Posterior vena cava (tissue), 2 donors: ENCODE measurements around the gene ZNF425. TPM values are rescaled to one million over a fixed set of nuclear protein-coding genes. Genes with fewer than 3 reads are reported as not detected.

Source experiments
- DNase-seq: peaks from one replicate; pipeline ENCODE4 v3.0.0-alpha.2; 2020; ENCODE audit warnings: low spot score
- intact Hi-C, 2 donors: fragments of 100-400 bp; cut with DNase I; formaldehyde crosslinking; loops; one replicate each; pipeline versions ENCODE4 v1.14.1 to v1.14.2; 2022 to 2023
- total RNA-seq, 2 donors: library from RNA; stranded (reverse); fragmentation: NEBNext Ultra II Directional; extraction: Animal tissue kit (Norgen Biotek cat#: 25700); gene quantifications; one replicate each; pipeline ENCODE4 v1.2.1, GENCODE V29; 2021
- donor health status: DM: yes; HTN: yes; CAD: no.
- donor health status: DM: yes; HTN: yes; CAD: no.

ZNF425 gene
- total RNA-seq, 2 donors from 2014 or later, result 0.97 to 1.7 TPM

- intact Hi-C loops, result no loop called here
- DNase-seq, result no peak
Measured at GRCh38 chr7:149136118-149136517, 10.0 kb upstream of the ZNF425 start.

- DNase-seq, result no peak
- intact Hi-C loops, result no loop called here
Measured at GRCh38 chr7:149133028-149133710, 7.0 kb upstream of the ZNF425 start.

GRCh38 chr7:149130572-149131198 is 4.6 kb upstream of the ZNF425 start:
- intact Hi-C loops, result no loop called here

DNA sequence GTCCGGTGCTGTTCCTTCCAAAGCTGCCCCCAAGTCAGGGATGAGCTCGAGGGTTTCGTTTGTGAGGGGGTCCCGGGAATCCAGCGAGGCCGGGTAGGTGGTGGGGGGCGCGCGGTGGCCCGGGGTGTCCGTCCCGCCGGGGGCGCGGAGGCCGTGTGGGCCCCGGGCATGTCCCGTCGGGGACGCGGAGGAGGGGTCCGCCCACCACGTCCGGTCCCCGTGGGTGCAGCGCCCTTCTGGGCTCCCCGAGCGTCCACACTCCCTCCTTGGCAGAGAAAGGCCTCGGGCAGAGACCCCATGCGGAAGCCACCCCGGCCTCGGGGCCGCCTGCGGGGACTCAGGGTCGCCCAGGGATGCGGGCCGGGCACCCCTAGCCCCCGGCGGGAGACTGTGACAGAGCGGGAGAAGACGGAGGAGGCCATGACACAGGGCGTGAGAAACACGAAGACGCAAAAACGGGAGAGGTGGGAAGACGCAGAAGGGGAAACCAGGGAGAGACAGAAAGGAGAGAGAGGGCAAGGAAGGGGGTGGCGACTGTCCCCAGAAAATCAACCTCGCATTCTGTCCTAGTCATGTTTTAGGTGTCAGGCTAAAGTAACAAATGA is 640 bp upstream of the ZNF425 start:
- intact Hi-C loops, result no loop called here
- peak; percentile 85 for DNase-seq

More at GRCh38 chr7:149130572-149131198, 4.6 kb upstream of the ZNF425 start:
- DNase-seq, result no peak

GRCh38 chr7:149125189-149125862 is 798 bp downstream of the ZNF425 start:
- intact Hi-C loops, result no loop called here
- no peak for DNase-seq

DNA sequence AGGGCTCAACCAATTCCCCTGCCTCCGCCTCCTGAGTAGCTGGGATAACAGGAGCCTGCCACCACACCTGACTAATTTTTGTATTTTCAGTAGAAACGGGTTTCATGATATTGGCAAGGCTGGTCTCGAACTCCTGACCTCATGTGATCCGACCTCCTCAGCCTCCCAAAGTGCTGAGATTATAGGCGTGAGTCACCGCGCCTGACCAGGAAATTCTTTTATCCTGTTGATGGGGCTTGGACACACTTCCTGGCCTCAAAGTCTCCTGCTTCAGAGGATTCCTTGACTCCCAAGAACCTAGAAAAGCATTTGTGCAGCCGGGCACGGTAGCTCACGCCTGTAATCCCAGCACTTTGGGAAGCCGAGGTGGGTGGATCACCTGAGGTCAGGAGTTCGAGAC is 16.2 kb downstream of the ZNF425 start:
- DNase-seq, result no peak
- intact Hi-C loops, result no loop called here

DNA sequence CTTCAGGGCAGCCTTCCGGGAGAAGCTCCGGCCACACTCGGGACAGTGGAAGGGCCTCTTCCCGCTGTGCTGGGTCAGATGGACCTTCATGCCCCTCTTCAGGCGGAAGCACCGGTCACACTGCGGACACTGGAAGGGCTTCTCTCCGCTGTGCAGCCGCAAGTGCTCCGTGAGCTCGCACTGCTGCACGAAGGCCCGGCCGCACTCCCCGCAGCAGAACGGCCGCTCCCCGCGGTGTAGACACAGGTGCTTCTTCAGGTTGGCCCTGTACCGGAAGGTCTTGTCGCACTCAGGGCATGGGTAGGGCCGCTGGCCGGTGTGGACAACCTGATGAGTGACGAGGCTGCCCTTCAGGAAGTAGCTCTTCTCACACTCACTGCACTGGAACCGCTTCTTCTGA is 21.4 kb downstream of the ZNF425 start:
- DNase-seq, result no peak
- intact Hi-C loops, result no loop called here

DNA sequence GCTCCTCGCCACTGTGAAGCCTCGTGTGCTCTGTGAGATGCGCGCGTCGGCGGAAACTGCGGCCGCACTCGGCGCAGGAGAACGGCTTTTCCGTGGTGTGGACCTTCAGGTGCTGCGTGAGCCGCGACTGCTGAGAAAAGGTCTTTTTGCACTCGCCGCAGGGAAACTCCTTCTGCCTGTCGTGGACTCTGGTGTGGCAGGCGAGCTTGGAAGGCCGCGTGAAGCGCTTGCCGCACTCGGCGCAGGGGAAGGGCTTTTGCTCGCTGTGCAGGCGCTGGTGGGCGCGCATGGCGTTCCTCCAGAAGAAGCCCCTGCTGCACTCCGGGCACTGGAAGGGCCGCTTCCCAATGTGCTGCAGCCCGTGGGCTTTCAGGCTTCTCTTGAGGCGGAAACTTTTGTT is 21.9 kb downstream of the ZNF425 start:
- DNase-seq, result no peak
- intact Hi-C loops, result no loop called here

- intact Hi-C loops, result no loop called here
- no peak for DNase-seq
Measured at GRCh38 chr7:149103424-149103823, 22.7 kb downstream of the ZNF425 start.

DNA sequence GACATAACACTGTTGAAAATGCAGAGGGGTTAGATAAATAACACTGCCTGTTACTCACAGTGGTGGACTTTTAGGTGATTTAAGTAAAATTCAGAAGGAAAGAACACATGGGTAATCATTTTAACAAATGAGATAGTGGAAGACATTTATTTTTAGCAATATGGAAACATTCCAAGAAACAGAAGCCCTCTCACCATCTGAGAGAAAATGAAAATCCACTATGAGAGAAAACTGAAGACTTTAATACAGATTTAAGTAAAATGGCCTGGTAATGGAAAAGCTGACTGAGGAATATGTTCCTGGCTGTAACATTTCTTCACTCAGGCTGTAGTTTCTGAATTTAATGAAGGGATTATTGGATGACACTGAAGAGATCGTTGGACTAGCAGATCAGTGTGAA is 23.5 kb downstream of the ZNF425 start:
- intact Hi-C loops, result no loop called here

DNA sequence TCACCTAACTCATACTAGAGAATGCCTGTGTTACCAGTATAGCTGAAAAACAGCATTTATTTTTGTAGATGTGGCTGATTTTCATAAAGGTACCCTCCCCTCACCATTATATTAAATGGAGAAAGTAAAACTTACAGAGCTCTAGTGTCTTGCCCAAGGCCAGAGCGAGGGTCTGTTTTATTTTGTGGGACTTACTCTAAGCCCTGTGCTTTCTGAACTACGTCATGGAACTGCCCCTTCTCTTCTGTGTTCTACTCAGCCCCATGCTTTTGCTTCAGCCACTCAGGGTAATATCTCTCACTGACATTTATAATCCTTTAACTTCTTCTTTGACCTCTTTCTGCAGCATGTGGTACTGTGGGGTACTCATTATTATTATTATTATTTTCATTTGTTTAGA is 25.3 kb downstream of the ZNF425 start:
- intact Hi-C loops, result no loop called here
- DNase-seq, result peak; percentile 10

More for the DNA sequence above, 23.5 kb downstream of the ZNF425 start:
- DNase-seq, result no peak

DNA sequence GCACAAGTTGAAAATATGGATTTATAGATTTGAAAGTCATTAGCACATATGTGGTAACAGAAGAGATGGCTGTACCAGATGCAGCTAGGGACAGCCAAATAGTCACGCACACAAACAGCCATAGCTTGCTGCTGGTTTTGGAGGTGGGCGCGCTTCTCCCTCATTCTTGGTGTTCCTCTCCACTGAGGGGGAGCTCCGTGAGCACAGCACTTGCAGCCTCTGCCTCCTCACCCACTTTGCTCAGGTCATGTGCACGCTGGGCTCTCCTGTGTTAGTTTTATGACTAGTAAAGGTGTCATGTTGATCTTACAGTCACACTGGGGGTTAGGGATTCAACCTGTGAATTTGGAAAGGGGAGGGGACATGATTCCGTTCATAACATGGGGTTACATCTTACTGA is 27.1 kb downstream of the ZNF425 start:
- DNase-seq, result no peak
- intact Hi-C loops, result no loop called here

GRCh38 chr7:149097088-149097487 is 29.0 kb downstream of the ZNF425 start:
- intact Hi-C loops, result no loop called here
- no peak for DNase-seq

GRCh38 chr7:149093228-149093627 is 32.9 kb downstream of the ZNF425 start:
- intact Hi-C loops, result loop anchor here (5.0 kb wide), 1 partner anchor 86 kb away; no protein-coding TSS in a partner anchor
- peak; percentile 26 for DNase-seq

DNA sequence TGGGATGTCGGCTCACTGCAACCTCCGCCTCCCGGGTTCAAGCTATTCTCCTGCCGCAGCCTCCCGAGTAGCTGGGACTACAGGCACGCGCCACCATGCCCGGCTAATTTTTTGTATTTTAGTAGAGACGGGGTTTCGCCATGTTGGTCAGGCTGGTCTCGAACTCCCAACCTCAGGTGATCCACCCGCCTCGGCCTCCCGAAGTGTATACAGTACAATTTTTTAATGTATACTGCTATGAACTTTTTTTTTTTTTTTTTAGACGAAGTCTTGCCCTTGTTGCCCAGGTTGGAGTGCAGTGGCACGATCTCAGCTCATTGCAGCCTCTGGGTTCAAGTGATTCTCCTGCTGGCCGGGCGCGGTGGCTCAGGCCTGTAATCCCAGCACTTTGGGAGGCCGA is 33.9 kb downstream of the ZNF425 start:
- intact Hi-C loops, result loop anchor here (5.0 kb wide), 1 partner anchor 85 kb away; no protein-coding TSS in a partner anchor
- peak; percentile 24 for DNase-seq

GRCh38 chr7:149090397-149091195 is 35.5 kb downstream of the ZNF425 start, which contains the start of gene ZNF786:
ZNF786 (minus strand) TSS chr7:149090718; CDS start chr7:149090640, 78 bp downstream.
- peak; percentile 96 for DNase-seq
- intact Hi-C loops, result loop anchor here (5.0 kb wide), 1 partner anchor 83 kb away; no protein-coding TSS in a partner anchor

GRCh38 chr7:149087376-149087775 is 38.7 kb downstream of the ZNF425 start:
- DNase-seq, result no peak
- intact Hi-C loops, result loop anchor here in 1 of 2 donors (10.0 kb wide), 1 partner anchor 1003 kb away; no protein-coding TSS in a partner anchor

DNA sequence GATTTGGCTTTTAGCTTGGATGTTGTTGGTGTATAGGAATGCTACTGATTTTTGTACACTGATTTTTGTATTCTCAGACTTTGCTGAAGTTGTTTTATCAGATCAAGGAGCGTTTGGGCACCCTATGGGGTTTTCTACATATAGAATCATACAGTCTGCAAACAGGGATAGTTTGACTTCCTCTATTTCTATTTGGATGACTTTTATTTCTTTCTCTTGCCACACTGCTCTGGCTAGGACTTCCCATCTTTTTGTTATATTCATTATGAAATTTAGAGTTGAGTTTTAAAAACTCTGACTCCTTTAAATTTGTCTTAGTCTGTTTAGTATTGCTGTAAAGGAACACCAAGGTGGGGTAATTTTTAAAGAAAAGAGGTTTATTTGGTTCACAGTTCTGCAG is 40.3 kb downstream of the ZNF425 start:
- intact Hi-C loops, result loop anchor here in 1 of 2 donors (10.0 kb wide), 1 partner anchor 1001 kb away; no protein-coding TSS in a partner anchor
- DNase-seq, result no peak

DNA sequence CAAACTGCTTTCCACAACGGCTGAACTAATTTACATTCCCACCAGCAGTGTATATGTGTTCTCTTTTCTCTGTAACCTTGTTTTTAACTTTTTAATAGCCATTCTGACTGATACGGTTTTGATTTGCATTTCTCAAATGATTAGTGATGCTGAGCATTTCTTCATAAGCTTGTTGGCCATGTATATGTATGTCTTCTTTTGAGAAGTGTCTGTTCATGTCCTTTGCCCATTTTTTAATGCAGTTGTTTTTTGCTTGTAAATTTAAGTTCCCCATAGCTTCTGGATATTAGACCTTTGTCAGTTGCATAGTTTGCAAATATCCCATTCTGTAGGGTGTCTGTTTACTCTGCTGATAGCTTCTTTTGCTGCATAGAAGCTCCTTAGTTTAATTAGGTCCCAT is 41.7 kb downstream of the ZNF425 start:
- DNase-seq, result no peak
- intact Hi-C loops, result loop anchor here in 1 of 2 donors (10.0 kb wide), 1 partner anchor 1000 kb away; no protein-coding TSS in a partner anchor
